Epithelial cell of proximal tubule (primary cell): ENCODE data around the gene CTDSPL. TPM values are rescaled to one million over a fixed set of nuclear protein-coding genes. Genes with fewer than 3 reads are reported as not detected.

Experiments used
- DNase-seq: peaks from one replicate; pipeline ENCODE4 v3.0.0-alpha.2; 2011; ENCODE audit warnings: low read depth
- H3K4me3 ChIP-seq: 2 replicates; pipeline ENCODE4 v1.5.1; 2011; ENCODE audit warnings: low read depth, mild to moderate bottlenecking, low read length
- CTCF ChIP-seq: conservative IDR thresholded peaks from 2 replicates; pipeline ENCODE4 v1.5.1; 2012; ENCODE audit warnings: low read depth, mild to moderate bottlenecking, low read length
- total RNA-seq: library from RNA; depleted of rRNA; stranded (reverse); fragments of >200 nt; gene quantifications from 2 replicates; pipeline ENCODE4 v1.2.3, GENCODE V29; 2015

Gene CTDSPL
- total RNA-seq, 1 donor from 2014 or later = 25.5 TPM

DNA sequence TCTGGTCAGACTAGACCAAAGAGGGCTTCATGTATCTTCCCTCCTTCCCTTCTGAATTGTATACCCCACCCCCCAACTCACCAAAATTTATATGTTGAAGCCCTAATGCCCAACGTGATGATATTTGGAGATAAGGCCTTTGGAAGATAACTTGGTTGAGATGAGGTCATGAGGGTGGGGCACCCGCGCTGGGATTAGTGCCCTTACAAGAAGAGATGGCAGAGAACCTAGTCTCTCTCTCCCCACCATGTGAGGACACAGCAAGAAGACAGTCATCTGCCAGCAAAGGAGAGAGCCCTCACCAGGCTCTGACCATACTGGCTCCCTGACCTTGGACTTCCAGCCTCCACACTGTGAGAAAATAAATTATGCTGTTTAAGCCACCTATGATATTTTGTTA is 154.3 kb downstream of the CTDSPL start:
- no peak overlapping the region for H3K4me3 ChIP-seq
- no peak for DNase-seq
- no peak for TF ChIP-seq CTCF

DNA sequence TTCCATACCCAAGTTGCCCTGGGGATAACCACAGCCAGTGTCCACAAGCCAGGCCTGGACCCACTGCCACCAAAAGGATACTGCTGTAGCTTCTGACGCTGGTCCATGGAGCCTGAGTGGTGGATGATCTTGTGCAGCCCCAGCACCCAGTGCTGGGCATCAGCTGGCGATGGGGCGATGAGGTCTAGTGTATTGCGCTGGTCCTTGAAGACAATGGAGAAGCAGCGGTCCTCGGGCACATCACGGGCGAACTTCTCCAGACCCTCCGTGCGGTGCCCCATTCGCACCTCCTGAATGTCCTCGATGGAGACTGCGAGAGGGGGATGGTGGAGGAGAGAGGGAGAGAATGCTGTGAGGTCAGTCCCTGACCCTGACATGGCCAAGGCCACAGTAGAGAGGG is 154.7 kb downstream of the CTDSPL start:
- TF ChIP-seq CTCF = no peak
- DNase-seq = no peak
- no peak overlapping the region for H3K4me3 ChIP-seq

- H3K4me3 ChIP-seq = no peak overlapping the region
- DNase-seq = no peak
- TF ChIP-seq CTCF = no peak
Measured at GRCh38 chr3:38016847-38017444, 155.3 kb downstream of the CTDSPL start.

- TF ChIP-seq CTCF = no peak
- no peak for DNase-seq
Measured at GRCh38 chr3:38017445-38018295, 156.0 kb downstream of the CTDSPL start.

DNA sequence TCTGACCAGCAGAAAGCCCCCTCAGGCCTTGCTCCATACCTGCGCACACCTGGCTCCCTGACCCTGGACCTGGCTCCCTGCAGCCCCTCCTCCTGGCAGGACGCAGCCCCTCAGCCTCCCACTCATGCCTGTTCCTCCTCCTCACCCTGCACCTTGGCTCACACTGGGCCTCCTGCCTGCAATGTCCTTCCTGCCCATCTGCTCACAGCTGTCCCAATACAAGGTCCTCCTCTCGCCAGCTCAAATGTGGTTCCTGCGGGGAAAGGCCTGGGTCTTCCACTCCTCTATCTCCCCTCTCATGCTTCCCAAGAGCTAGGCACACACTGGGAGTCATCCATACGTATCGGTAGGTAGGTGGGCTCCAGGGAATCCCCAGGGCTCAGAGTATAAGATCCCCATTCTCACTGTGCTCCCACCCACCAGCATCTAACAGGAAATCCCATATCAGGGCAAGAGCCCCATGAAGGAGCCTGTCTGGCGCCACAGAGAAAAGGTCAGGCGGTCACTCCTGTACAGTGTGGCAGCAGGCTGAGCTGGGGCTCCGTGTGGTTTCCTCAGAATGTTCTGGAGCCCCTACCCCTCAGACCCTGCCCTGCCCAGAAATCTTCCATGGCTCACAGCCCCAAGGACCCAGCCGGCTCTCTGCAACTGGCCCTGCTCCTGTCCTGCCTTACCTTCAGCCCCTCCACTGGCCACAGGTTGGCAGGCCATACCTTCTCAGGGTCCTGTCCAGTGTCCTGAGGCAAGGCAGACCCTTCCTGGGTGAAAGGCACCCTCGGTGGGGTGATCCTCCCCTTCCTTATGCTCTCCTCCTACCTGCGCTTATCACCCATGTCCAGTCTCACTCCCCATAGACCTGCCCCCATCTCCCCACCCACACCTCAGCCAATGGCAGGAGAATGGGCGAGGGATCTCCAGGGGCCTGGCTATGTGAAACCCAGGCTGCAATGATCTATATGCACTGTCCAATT is 156.9 kb downstream of the CTDSPL start:
- no peak for TF ChIP-seq CTCF
- DNase-seq = no peak
- H3K4me3 ChIP-seq = no peak overlapping the region

More at GRCh38 chr3:38017445-38018295, 156.0 kb downstream of the CTDSPL start:
- H3K4me3 ChIP-seq = no peak overlapping the region

GRCh38 chr3:38019658-38020341 is 158.1 kb downstream of the CTDSPL start:
- DNase-seq = no peak
- no peak overlapping the region for H3K4me3 ChIP-seq
- no peak for TF ChIP-seq CTCF
